ENCODE measurements around the gene STXBP5. TPM values are rescaled to one million over a fixed set of nuclear protein-coding genes. Genes with fewer than 3 reads are reported as not detected.

Gene STXBP5
- total RNA-seq, 1 donor from 2014 or later: 14.4 TPM

DNA sequence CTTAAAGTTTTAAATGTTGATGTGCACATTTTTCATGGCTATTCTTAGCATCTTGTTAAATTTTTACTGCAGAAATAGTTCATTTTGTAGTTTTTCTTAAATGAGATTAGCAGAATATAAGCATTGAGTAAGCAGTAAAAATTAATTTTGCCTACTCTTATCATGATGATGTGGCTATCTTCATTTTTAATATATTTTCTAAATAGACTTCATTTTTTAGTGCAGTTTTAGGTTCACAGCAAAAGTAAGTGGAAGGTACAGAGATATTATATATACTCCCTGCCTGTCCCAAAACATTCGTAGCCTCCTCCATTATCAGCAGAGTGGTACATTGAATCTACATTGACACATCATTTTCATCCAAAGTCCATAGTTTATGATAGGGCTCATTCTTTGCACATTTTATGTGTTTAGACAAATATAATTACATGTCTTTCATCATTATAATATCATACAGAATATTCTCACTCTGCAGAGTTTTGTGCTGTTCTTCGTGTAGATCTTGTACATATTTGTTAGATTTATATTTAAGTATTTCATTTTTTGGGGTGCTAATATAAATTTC is 13.7 kb downstream of the STXBP5 start:
- intact Hi-C loops (cut with micrococcal nuclease): no loop called here
- Histone ChIP-seq H3K27ac (replicated peaks) (no peak overlapping the region), H3K36me3 (no peaks in the 10 kb centered on the region), H3K4me1 (peaks cover 16% of the 10 kb centered on the region), H3K9me3 (replicated peaks) (no peaks in the 10 kb centered on the region), H3K4me3 (no peak overlapping the region), H3K27me3 (ENCODE audit: low read depth) (no peaks in the 10 kb centered on the region)
- no peak for DNase-seq
- TF ChIP-seq CTCF (IDR thresholded peaks at IDR 0.05; ENCODE audit: borderline replicate concordance): no peak

- Histone ChIP-seq H3K27me3 (ENCODE audit: low read depth) (no peaks in the 10 kb centered on the region), H3K36me3 (no peaks in the 10 kb centered on the region), H3K27ac (replicated peaks) (no peak overlapping the region), H3K9me3 (replicated peaks) (no peaks in the 10 kb centered on the region), H3K4me3 (no peak overlapping the region), H3K4me1 (peaks cover 16% of the 10 kb centered on the region)
- DNase-seq: no peak
- TF ChIP-seq CTCF (IDR thresholded peaks at IDR 0.05; ENCODE audit: borderline replicate concordance): no peak
- intact Hi-C loops (cut with micrococcal nuclease): no loop called here
Measured at GRCh38 chr6:147218797-147219196, 14.6 kb downstream of the STXBP5 start.

- no peak overlapping the region for H3K4me3 ChIP-seq
- DNase-seq: no peak
Measured at GRCh38 chr6:147219463-147219862, 15.2 kb downstream of the STXBP5 start.

DNA sequence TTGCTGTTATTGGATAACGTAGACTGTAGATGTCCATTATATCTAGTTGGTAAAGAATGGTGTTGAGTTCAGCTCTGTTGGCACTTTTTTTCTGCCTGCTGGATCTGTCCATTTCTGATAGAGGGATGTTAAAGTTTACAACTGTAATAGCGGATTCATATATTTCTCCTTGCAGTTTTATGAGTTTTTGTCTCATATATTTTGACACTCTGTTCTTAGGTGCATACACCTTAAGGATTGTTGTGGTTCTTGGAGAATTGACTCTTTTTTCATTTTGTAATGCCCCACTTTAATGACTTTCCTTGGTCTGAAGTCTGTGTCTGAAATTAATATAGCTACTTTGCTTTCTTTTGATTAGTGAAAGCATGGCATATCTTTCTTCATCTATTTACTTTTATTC is 16.1 kb downstream of the STXBP5 start:
- DNase-seq: no peak
- H3K36me3 ChIP-seq: no peaks in the 10 kb centered on the region
- intact Hi-C loops (cut with micrococcal nuclease): no loop called here
- no peak overlapping the region for H3K4me3 ChIP-seq
- H3K9me3 ChIP-seq (replicated peaks): no peaks in the 10 kb centered on the region
- H3K4me1 ChIP-seq: peaks cover 16% of the 10 kb centered on the region
- no peak overlapping the region for H3K27ac ChIP-seq (replicated peaks)
- TF ChIP-seq CTCF (IDR thresholded peaks at IDR 0.05; ENCODE audit: borderline replicate concordance): no peak
- H3K27me3 ChIP-seq (ENCODE audit: low read depth): no peaks in the 10 kb centered on the region

More at GRCh38 chr6:147219463-147219862, 15.2 kb downstream of the STXBP5 start:
- Histone ChIP-seq H3K36me3 (no peaks in the 10 kb centered on the region), H3K9me3 (replicated peaks) (no peaks in the 10 kb centered on the region), H3K27me3 (ENCODE audit: low read depth) (no peaks in the 10 kb centered on the region), H3K4me1 (peaks cover 16% of the 10 kb centered on the region), H3K27ac (replicated peaks) (no peak overlapping the region)
- intact Hi-C loops (cut with micrococcal nuclease): no loop called here
- TF ChIP-seq CTCF (IDR thresholded peaks at IDR 0.05; ENCODE audit: borderline replicate concordance): no peak

- no peaks in the 10 kb centered on the region for H3K9me3 ChIP-seq (replicated peaks)
- H3K4me3 ChIP-seq: no peak overlapping the region
- no peaks in the 10 kb centered on the region for H3K27me3 ChIP-seq (ENCODE audit: low read depth)
- intact Hi-C loops (cut with micrococcal nuclease): no loop called here
- no peaks in the 10 kb centered on the region for H3K36me3 ChIP-seq
- no peak for DNase-seq
- TF ChIP-seq CTCF (IDR thresholded peaks at IDR 0.05; ENCODE audit: borderline replicate concordance): no peak
- H3K4me1 ChIP-seq: peaks cover 16% of the 10 kb centered on the region
- no peak overlapping the region for H3K27ac ChIP-seq (replicated peaks)
Measured at GRCh38 chr6:147221739-147222138, 17.5 kb downstream of the STXBP5 start.

All from left ventricle myocardium inferior (tissue), 1 donor.